ENCODE measurements around the gene HIRIP3.

The HIRIP3 gene

DNA sequence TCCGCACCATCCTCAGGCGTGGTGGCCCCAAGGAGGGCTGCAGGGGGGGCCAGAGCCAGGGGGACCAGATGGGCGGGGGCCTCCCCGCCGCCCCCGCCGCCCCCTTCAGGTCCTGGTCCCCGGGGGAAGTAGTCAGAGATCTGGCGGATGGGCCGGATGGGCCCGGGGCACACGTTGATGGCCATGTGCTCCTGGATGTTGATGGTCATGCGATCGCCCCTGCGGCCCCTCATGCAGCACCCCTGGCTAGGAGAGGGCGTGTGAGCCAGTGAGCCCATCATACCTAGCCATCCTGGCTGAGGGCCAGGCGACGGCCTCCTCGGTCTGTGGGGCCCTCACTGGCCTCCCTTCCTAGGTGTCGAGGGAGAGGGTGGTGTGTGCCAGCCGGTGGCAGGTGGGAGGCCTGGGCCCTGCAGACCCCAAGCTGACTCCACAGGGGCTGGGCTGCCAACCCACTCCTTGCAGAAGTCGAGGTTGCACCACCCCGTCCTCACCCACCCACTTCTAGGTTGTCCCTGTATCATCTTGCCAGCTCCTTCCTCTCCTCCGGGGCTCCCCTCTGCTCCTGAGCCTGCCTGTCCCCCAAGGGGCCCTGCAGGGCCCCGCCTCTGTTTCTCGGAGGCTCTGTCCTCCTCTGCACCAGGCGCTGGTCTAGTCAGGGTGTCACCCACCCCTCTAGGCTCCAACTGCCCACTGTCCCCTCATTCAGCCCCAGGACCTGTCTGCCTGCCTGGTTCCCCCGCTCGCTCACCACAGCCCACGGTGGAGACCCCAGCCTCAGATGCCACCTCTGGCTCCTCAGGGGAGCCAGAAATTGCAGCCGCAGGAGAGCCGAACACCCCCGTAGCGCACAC lies 14.8 kb upstream of the HIRIP3 start:
- ChIA-PET CTCF (no interaction called here), POLR2A (no interaction called here)
- no peak for TF ChIP-seq CTCF (IDR thresholded peaks at IDR 0.05; ENCODE audit: control extremely low read depth, extremely low read depth, low read depth, missing control alignments)
- no peak for DNase-seq (ENCODE audit: extremely low spot score)

GRCh38 chr16:30009085-30009862 lies 13.9 kb upstream of the HIRIP3 start:
- no peak for DNase-seq (ENCODE audit: extremely low spot score)
- CTCF ChIA-PET, result interaction anchor here (1.1 to 1.2 kb wide), 2 partner anchors 14 to 421 kb away, joined by 3 read pairs; partner anchors contain the start of genes C16orf92 and DCTPP1

DNA sequence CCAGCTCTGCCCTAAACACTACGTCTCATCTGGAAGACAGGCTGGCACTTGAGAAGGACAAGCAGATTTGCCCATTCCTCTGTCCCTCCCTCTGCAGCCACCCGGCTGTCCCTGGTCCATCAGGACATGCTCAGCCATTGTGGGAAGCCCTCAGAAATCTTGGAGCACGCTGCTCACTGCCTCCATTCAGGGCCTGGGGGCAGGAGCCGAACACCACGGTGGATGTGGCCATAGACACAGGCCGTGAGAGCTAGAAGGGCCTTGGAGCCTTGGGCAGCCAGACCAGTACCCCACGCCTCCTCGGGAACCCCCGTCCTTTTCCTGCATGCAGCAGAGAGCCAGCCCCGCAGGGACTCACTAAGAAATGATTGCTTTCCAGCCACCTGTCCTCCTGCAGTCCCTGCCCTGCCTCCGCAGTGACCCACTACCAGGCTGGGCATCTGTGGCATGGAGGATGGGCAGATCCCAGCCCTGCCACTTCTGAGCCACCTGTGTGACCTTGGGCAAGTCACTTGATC lies 12.0 kb upstream of the HIRIP3 start:
- ChIA-PET CTCF (interaction anchor here (1.2 to 1.5 kb wide), 2 partner anchors 48 to 307 kb away, joined by 3 read pairs; no protein-coding TSS in a partner anchor), POLR2A (no interaction called here)
- no peak for TF ChIP-seq CTCF (IDR thresholded peaks at IDR 0.05; ENCODE audit: control extremely low read depth, extremely low read depth, low read depth, missing control alignments)
- DNase-seq (ENCODE audit: extremely low spot score), result no peak

More at GRCh38 chr16:30009085-30009862, 13.9 kb upstream of the HIRIP3 start:
- POLR2A ChIA-PET, result no interaction called here
- no peak for TF ChIP-seq CTCF (IDR thresholded peaks at IDR 0.05; ENCODE audit: control extremely low read depth, extremely low read depth, low read depth, missing control alignments)

GRCh38 chr16:30006659-30007377 lies 11.4 kb upstream of the HIRIP3 start:
- POLR2A ChIA-PET, result no interaction called here
- DNase-seq (ENCODE audit: extremely low spot score), result no peak
- TF ChIP-seq CTCF (IDR thresholded peaks at IDR 0.05; ENCODE audit: control extremely low read depth, extremely low read depth, low read depth, missing control alignments), result no peak
- CTCF ChIA-PET, result interaction anchor here (1.0 to 1.5 kb wide), 5 partner anchors 21 to 307 kb away, joined by 3 to 4 read pairs (median 3); no protein-coding TSS in a partner anchor

DNA sequence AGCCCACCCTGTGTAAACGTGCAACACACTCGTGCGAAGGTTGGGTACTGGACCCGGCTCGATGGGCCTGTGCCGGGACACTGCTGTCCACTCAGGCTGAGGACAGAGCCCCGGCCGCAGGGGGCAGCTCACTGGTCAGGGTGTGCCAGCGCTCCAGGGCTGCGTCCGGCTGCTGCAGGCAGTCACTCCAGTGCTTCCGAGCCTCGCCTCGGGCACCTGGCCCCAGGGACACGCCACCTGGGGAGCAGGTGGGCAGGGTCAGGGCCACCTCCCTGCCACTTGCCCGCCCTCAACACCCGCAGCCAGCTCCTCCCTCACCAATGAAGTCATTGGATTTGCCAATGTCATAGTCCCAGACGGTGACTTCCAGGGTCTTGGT lies 10.7 kb upstream of the HIRIP3 start:
- no peak for DNase-seq (ENCODE audit: extremely low spot score)
- ChIA-PET CTCF (interaction anchor here (0.6 to 2.1 kb wide), 16 partner anchors 9 to 315 kb away, joined by 3 to 11 read pairs (median 4); partner anchors contain the start of genes KCTD13 and TAOK2), POLR2A (no interaction called here)
- TF ChIP-seq CTCF (IDR thresholded peaks at IDR 0.05; ENCODE audit: control extremely low read depth, extremely low read depth, low read depth, missing control alignments), result no peak
